Measurements from ENCODE around the gene GALNT4. TPM values are rescaled to one million over a fixed set of nuclear protein-coding genes. Genes with fewer than 3 reads are reported as not detected.
A peak's percentile ranks its signal among the peaks of the same experiment; 100 is the strongest.

GALNT4 gene
- total and polyA plus RNA-seq, 10 of the 15 experiments (the other 5 are each of a cell fraction or from before 2014, with no cell fraction given), result 0.90 to 2.9 (median 1.8) TPM

DNA sequence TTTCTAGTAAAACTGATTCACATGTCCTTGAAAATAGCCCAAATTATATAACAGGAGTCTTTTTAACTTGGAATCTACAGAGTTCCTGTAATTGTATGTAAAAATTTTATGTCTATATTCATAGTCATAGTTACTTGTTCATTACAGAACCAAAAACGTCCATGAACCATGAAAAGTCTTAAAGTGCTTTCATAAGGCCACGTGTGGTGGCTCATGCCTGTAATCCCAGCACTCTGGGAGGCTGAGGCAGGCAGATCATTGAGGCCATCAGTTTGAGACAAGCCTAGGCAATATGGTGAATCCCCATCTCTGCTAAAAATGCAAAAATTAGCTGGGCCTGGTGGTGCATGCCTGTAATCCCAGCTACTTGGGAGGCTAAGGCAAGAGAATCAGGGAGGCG lies 48.4 kb downstream of the GALNT4 start (continued):
- TF ChIP-seq, protein P1, sequence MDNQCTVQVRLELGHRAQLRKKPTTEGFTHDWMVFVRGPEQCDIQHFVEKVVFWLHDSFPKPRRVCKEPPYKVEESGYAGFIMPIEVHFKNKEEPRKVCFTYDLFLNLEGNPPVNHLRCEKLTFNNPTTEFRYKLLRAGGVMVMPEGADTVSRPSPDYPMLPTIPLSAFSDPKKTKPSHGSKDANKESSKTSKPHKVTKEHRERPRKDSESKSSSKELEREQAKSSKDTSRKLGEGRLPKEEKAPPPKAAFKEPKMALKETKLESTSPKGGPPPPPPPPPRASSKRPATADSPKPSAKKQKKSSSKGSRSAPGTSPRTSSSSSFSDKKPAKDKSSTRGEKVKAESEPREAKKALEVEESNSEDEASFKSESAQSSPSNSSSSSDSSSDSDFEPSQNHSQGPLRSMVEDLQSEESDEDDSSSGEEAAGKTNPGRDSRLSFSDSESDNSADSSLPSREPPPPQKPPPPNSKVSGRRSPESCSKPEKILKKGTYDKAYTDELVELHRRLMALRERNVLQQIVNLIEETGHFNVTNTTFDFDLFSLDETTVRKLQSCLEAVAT (IDR thresholded peaks at IDR 0.05), result no peak
- TF ChIP-seq MYC (IDR thresholded peaks at IDR 0.05; ENCODE audit: insufficient read depth, insufficient read length, insufficient replicate concordance, low read length, severe bottlenecking) (no peak), LARP7 (IDR thresholded peaks at IDR 0.05) (no peak)

DNA sequence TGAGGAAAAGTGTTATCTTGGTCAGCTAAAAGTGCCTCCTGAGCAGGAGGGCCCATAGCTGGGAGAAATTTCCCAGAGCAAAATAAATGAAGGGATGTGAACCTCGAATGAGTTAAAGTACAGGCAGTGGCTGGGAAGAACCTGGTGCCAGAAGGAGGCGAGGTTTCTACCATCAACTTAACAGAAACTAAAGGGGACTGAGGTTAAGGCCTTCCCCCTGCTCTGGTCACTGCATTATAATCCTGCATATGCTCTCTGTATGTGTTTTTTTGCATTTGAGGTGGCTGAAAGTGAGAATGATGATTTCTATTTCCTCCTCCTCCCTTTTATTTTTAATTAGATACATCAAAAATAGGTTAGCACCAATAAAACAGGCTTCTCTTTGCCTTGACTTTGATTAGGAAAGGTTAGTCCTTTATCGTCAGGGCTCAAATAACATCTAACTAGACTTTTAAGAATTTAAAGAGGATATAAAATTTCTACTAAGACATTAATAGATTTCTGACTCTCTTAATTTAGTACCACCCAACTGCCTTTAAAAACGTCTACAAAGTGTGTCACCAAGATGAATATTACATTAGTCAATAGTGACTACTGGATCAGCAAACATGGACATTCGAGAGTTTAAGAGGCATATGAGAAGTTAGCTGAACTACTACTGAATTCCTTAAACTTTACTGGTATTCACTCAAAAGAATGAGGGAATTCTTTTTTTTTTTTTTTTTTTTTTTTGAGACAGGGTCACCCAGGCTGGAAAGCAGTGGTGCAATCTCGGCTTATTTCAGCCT lies 49.2 kb downstream of the GALNT4 start:
- H3K4me3 ChIP-seq, result no peak overlapping the region
- H3K36me3 ChIP-seq (ENCODE audit: control insufficient read depth in 2 of 2, insufficient read depth in 2 of 2, low read length in 1 of 2), result no peaks in the 10 kb centered on the region
- TF ChIP-seq TCF7 (IDR thresholded peaks at IDR 0.05; ENCODE audit: borderline replicate concordance), result peak; percentile 78
- no peak for TF ChIP-seq STAT3 (IDR thresholded peaks at IDR 0.05; ENCODE audit: low read depth, low read length)
- peak; percentile 87 for TF ChIP-seq RUNX3 (IDR thresholded peaks at IDR 0.05; ENCODE audit: low read length)
- TF ChIP-seq, protein P2, sequence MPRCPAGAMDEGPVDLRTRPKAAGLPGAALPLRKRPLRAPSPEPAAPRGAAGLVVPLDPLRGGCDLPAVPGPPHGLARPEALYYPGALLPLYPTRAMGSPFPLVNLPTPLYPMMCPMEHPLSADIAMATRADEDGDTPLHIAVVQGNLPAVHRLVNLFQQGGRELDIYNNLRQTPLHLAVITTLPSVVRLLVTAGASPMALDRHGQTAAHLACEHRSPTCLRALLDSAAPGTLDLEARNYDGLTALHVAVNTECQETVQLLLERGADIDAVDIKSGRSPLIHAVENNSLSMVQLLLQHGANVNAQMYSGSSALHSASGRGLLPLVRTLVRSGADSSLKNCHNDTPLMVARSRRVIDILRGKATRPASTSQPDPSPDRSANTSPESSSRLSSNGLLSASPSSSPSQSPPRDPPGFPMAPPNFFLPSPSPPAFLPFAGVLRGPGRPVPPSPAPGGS (IDR thresholded peaks at IDR 0.05; ENCODE audit: borderline replicate concordance, insufficient read depth, low read depth, low read length, poor library complexity, severe bottlenecking), result peak; percentile 25
- peak; percentile 26; the same call in 1 of the 2 replicates for TF ChIP-seq JUNB (IDR thresholded peaks at IDR 0.05)
- TF ChIP-seq PAX8 (IDR thresholded peaks at IDR 0.05), result no peak
- no peak for TF ChIP-seq CREB1 (IDR thresholded peaks at IDR 0.05; ENCODE audit: low read depth)
- TF ChIP-seq NFIC (IDR thresholded peaks at IDR 0.05; ENCODE audit: low read depth, low read length), result peak; percentile 61; the same call in 1 of the 2 replicates
- 0 out of 4 replicates have a peak, but pooled peaks of 1 of the 2 experiments have one; percentile 20 for TF ChIP-seq IKZF2 (IDR thresholded peaks at IDR 0.05)
- 0 out of 4 replicates have a peak, but pooled peaks of 1 of the 2 experiments have one; percentile 49 for TF ChIP-seq ETV6 (conservative IDR thresholded peaks at IDR 0.05 in 1 of 2, IDR thresholded peaks at IDR 0.05 in 1 of 2; ENCODE audit: borderline replicate concordance in 1 of 2, low read depth in 1 of 2)
- TF ChIP-seq, protein P3, sequence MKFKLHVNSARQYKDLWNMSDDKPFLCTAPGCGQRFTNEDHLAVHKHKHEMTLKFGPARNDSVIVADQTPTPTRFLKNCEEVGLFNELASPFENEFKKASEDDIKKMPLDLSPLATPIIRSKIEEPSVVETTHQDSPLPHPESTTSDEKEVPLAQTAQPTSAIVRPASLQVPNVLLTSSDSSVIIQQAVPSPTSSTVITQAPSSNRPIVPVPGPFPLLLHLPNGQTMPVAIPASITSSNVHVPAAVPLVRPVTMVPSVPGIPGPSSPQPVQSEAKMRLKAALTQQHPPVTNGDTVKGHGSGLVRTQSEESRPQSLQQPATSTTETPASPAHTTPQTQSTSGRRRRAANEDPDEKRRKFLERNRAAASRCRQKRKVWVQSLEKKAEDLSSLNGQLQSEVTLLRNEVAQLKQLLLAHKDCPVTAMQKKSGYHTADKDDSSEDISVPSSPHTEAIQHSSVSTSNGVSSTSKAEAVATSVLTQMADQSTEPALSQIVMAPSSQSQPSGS (IDR thresholded peaks at IDR 0.05; ENCODE audit: low read length), result 0 out of 2 replicates have a peak, but pooled peaks have one; percentile 8
- TF ChIP-seq IRF4 (IDR thresholded peaks at IDR 0.05; ENCODE audit: low read depth, low read length), result peak; percentile 59; the same call in 1 of the 2 replicates
- TF ChIP-seq MEF2A (IDR thresholded peaks at IDR 0.05; ENCODE audit: insufficient read depth, low read depth, low read length), result 0 out of 2 replicates have a peak, but pooled peaks have one; percentile 14
- ChIA-PET RAD21 (ENCODE audit: unreplicated experiment) (no interaction called here), SMC1A (ENCODE audit: uncharacterized antibody, unreplicated experiment) (interaction anchor here (0.6 to 1.3 kb wide), 3 partner anchors 10 to 538 kb away, joined by 3 to 5 read pairs (median 3); partner anchors contain the start of gene POC1B), CTCF (interaction anchor here (0.6 to 1.3 kb wide), 6 partner anchors 9 to 437 kb away, joined by 3 to 7 read pairs (median 4); partner anchors contain the start of gene GALNT4), POLR2A (interaction anchor here (0.7 to 1.3 kb wide), 2 partner anchors 53 to 1238 kb away, joined by 3 to 7 read pairs; no protein-coding TSS in a partner anchor)
- FAIRE-seq (peak; percentile 61), DNase-seq (ENCODE audit: low read depth, low spot score) (no peak), ATAC-seq (peak; percentile 77)
- BruUV-seq (replicated peaks), result no TSS peak
- WGBS (ENCODE audit: insufficient coverage, insufficient replicate concordance, low lambda C conversion rate, missing lambda C conversion rate), result 45% methylated on average over 6 of the region's 6 CpGs
- intact Hi-C loops (cut with micrococcal nuclease; ENCODE audit: unreplicated experiment), result loop anchor here (10.0 kb wide), 1 partner anchor 1379 kb away; no protein-coding TSS in a partner anchor
- H3K27ac ChIP-seq (ENCODE audit: control insufficient read depth, insufficient read depth), result no peak overlapping the region
- peaks cover 12% of the 10 kb centered on the region for H3K4me1 ChIP-seq (ENCODE audit: control insufficient read depth, insufficient read depth, low read length)
- peak overlapping the region; percentile 44 for H3K4me2 ChIP-seq (ENCODE audit: control insufficient read depth, insufficient read depth)
- no peaks in the 10 kb centered on the region for H3K79me2 ChIP-seq (ENCODE audit: control insufficient read depth, insufficient read depth, low read length)
- no peak overlapping the region for H3K9ac ChIP-seq (ENCODE audit: control insufficient read depth, insufficient read depth, low read length)
- in situ Hi-C loops (cut with MboI), result no loop called here
- no peaks in the 10 kb centered on the region for H4K20me1 ChIP-seq (ENCODE audit: control insufficient read depth, insufficient read depth)
- H2AFZ ChIP-seq (ENCODE audit: control insufficient read depth, low read depth, low read length), result no peak overlapping the region
- no peaks in the 10 kb centered on the region for H3K9me3 ChIP-seq (replicated peaks; ENCODE audit: control insufficient read depth, insufficient read depth, low read length)
- H3K27me3 ChIP-seq (replicated peaks in 1 of 2; ENCODE audit: control insufficient read depth in 2 of 2, insufficient read depth in 2 of 2, low read length in 1 of 2), result no peaks in the 10 kb centered on the region
